ENCODE measurements around the gene UTP15.

The UTP15 gene

GRCh38 chr5:73631500-73631899 is 66.0 kb downstream of the UTP15 start:
- no peaks in the 10 kb centered on the region for H3K9me3 ChIP-seq (ENCODE audit: control insufficient read depth, low read length)
- peaks cover 5% of the 10 kb centered on the region for H3K4me1 ChIP-seq (ENCODE audit: control insufficient read depth, insufficient read depth, low read depth, low read length)
- no peak overlapping the region for H3K9ac ChIP-seq (ENCODE audit: low read length)
- H2BK15ac ChIP-seq (ENCODE audit: low read depth, poor library complexity, severe bottlenecking), result no peak overlapping the region
- peaks cover 0 to 22% of the 10 kb centered on the region in 2 experiments for H3K27me3 ChIP-seq (ENCODE audit: control insufficient read depth in 1 of 2, insufficient read depth in 1 of 2, low read length in 2 of 2)
- no peak for DNase-seq
- H3K36me3 ChIP-seq (ENCODE audit: control insufficient read depth in 1 of 2, insufficient read depth in 2 of 2, low read depth in 1 of 2, low read length in 2 of 2), result peaks cover 0 to 4% of the 10 kb centered on the region in 2 experiments
- H4K91ac ChIP-seq (ENCODE audit: low read length), result no peak overlapping the region
- H3K14ac ChIP-seq (ENCODE audit: low read length in 2 of 2), result no peak overlapping the region
- no peak overlapping the region for H3K18ac ChIP-seq (ENCODE audit: low read depth in 1 of 2, low read length in 2 of 2)
- H3K23ac ChIP-seq (ENCODE audit: low read length in 2 of 2), result no peak overlapping the region
- H3K4me3 ChIP-seq (ENCODE audit: insufficient read depth in 1 of 2, low read depth in 1 of 2, low read length in 2 of 2), result no peak overlapping the region
- peaks cover 2% of the 10 kb centered on the region for H3K79me1 ChIP-seq (replicated peaks; ENCODE audit: low read length, poor library complexity, severe bottlenecking)
- H2AK5ac ChIP-seq (ENCODE audit: low read length, severe bottlenecking), result no peak overlapping the region
- H2BK120ac ChIP-seq (ENCODE audit: low read depth, low read length), result no peak overlapping the region
- H2BK5ac ChIP-seq (ENCODE audit: low read depth, low read length, poor library complexity, severe bottlenecking), result no peak overlapping the region
- H3K27ac ChIP-seq (ENCODE audit: low read length, poor library complexity, severe bottlenecking), result no peak overlapping the region
- no peak overlapping the region for H2AFZ ChIP-seq (ENCODE audit: low read depth, low read length)
- no peak overlapping the region for H2BK12ac ChIP-seq (ENCODE audit: low read length in 2 of 2)
- H4K8ac ChIP-seq (ENCODE audit: low read length), result no peak overlapping the region
- H3K4me2 ChIP-seq (ENCODE audit: low read length, poor library complexity, severe bottlenecking), result no peak overlapping the region
- no peak overlapping the region for H3K4ac ChIP-seq (ENCODE audit: low read depth in 1 of 2, low read length in 2 of 2)
